Measurements from ENCODE around the gene GUCA2B. TPM values are rescaled to one million over a fixed set of nuclear protein-coding genes. Genes with fewer than 3 reads are reported as not detected.
A peak's percentile ranks its signal among the peaks of the same experiment; 100 is the strongest.

GUCA2B gene
- total RNA-seq, 1 donor from 2014 or later, result not detected

- TF ChIP-seq CTCF (IDR thresholded peaks at IDR 0.05; ENCODE audit: insufficient read depth, low read length, poor library complexity, severe bottlenecking), result no peak
- Histone ChIP-seq H3K27me3 (ENCODE audit: control insufficient read depth, insufficient read depth, low read length) (no peaks in the 10 kb centered on the region), H3K4me3 (ENCODE audit: low read depth, low read length) (no peak overlapping the region), H3K36me3 (ENCODE audit: control insufficient read depth, insufficient read depth, low read length) (no peaks in the 10 kb centered on the region)
- DNase-seq (ENCODE audit: low read depth), result no peak
Observed at GRCh38 chr1:42170779-42171621, 17.8 kb downstream of the GUCA2B start.

- DNase-seq (ENCODE audit: low read depth), result no peak
- Histone ChIP-seq H3K27me3 (ENCODE audit: control insufficient read depth, insufficient read depth, low read length) (no peaks in the 10 kb centered on the region), H3K36me3 (ENCODE audit: control insufficient read depth, insufficient read depth, low read length) (no peaks in the 10 kb centered on the region), H3K4me3 (ENCODE audit: low read depth, low read length) (no peak overlapping the region)
- no peak for TF ChIP-seq CTCF (IDR thresholded peaks at IDR 0.05; ENCODE audit: insufficient read depth, low read length, poor library complexity, severe bottlenecking)
Observed at GRCh38 chr1:42171679-42172266, 18.6 kb downstream of the GUCA2B start.

GRCh38 chr1:42172381-42173133 lies 19.3 kb downstream of the GUCA2B start:
- H3K4me3 ChIP-seq (ENCODE audit: low read depth, low read length), result no peak overlapping the region
- no peaks in the 10 kb centered on the region for H3K27me3 ChIP-seq (ENCODE audit: control insufficient read depth, insufficient read depth, low read length)
- TF ChIP-seq CTCF (IDR thresholded peaks at IDR 0.05; ENCODE audit: insufficient read depth, low read length, poor library complexity, severe bottlenecking), result no peak
- no peaks in the 10 kb centered on the region for H3K36me3 ChIP-seq (ENCODE audit: control insufficient read depth, insufficient read depth, low read length)
- no peak for DNase-seq (ENCODE audit: low read depth)

GRCh38 chr1:42173155-42173933 lies 20.1 kb downstream of the GUCA2B start:
- DNase-seq (ENCODE audit: low read depth), result no peak
- no peaks in the 10 kb centered on the region for H3K27me3 ChIP-seq (ENCODE audit: control insufficient read depth, insufficient read depth, low read length)
- TF ChIP-seq CTCF (IDR thresholded peaks at IDR 0.05; ENCODE audit: insufficient read depth, low read length, poor library complexity, severe bottlenecking), result peak; percentile 94
- H3K36me3 ChIP-seq (ENCODE audit: control insufficient read depth, insufficient read depth, low read length), result no peaks in the 10 kb centered on the region
- no peak overlapping the region for H3K4me3 ChIP-seq (ENCODE audit: low read depth, low read length)

- no peak for DNase-seq (ENCODE audit: low read depth)
- Histone ChIP-seq H3K27me3 (ENCODE audit: control insufficient read depth, insufficient read depth, low read length) (no peaks in the 10 kb centered on the region), H3K4me3 (ENCODE audit: low read depth, low read length) (no peak overlapping the region), H3K36me3 (ENCODE audit: control insufficient read depth, insufficient read depth, low read length) (no peaks in the 10 kb centered on the region)
- TF ChIP-seq CTCF (IDR thresholded peaks at IDR 0.05; ENCODE audit: insufficient read depth, low read length, poor library complexity, severe bottlenecking), result no peak
Observed at GRCh38 chr1:42173961-42174735, 20.9 kb downstream of the GUCA2B start.

All from kidney epithelial cell (primary cell).